RKO (cell line): Measurements from ENCODE around the gene MICA.
A peak's percentile ranks its signal among the peaks of the same experiment; 100 is the strongest.
"Not testable (repeated sequence)": the region's sequence is repeated elsewhere in the genome, so short reads cannot be mapped to it uniquely, and the experiment has no call there.

Experiments used
- DNase-seq: peaks from one replicate; pipeline ENCODE4 v3.0.0-alpha.2; 2016; ENCODE audit warnings: low spot score

Gene MICA

DNA sequence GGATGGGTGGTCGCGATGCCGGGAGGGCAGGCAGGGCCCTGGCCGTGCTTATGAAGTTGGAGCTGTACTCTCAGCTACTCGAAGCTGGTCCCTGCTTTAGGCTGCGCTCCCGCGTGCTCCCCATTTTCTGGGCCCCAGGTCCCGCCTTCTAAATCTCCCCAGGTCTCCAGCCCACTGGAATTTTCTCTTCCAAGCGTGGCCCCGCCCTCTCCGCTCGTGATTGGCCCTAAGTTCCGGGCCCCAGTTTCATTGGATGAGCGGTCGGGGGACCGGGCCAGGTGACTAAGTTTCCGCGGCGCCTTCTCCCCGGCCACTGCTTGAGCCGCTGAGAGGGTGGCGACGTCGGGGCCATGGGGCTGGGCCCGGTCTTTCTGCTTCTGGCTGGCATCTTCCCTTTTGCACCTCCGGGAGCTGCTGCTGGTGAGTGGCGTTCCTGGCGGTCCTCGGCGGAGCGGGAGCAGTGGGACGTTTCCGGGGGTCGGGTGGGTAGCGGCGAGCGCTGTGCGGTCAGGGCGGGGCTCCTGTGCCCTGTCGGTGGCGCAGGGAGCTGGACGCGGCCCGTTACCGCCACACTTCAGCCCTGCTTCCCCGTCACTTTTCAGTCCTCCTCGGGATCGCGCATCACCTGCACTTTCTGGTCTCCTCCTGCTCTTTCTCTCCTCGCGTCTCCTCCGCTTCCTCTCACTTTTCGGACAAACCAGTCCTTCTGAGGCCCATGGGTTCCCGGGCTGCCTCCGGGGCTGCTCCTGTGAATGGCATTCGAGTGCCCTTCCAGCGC is at the start of gene MICA:
Gene MICA (plus strand): TSS at position 313 of the 778 bp plus-strand sequence. CDS start 38 bp downstream, at position 351.
- peak; percentile 97 for DNase-seq

DNA sequence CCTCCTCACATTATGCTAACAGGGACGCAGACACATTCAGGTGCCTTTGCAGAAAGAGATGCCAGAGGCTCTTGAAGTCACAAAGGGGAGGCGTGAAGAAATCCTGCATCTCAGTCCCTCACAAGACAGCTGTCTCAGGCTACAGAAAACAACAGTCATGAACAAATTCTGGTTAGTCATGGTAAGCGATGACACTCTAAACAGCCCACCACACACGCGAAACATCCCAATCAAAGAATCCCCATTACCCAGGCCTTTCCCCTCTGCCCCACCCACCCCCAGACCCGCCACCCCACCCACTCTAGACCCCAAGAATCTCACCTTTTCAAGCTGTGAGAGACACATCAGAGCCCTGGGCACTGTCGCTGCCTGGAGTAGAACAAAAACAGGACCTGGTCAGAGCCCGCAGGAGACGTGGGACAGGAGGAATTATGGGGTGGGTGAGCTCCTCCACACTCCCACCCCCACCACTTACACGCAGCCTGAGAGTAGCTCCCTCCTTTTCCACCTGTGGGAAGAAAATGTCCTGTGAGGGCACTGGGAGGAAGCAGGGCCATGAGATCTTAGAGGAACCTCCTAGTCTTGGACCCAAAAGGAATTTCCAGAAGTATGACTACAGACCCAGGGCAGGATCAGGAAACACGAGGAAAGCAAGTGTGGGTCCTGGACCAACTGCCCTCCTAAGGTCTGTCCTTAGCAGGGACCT is 49.1 kb upstream of the MICA start:
- DNase-seq, result no peak

DNA sequence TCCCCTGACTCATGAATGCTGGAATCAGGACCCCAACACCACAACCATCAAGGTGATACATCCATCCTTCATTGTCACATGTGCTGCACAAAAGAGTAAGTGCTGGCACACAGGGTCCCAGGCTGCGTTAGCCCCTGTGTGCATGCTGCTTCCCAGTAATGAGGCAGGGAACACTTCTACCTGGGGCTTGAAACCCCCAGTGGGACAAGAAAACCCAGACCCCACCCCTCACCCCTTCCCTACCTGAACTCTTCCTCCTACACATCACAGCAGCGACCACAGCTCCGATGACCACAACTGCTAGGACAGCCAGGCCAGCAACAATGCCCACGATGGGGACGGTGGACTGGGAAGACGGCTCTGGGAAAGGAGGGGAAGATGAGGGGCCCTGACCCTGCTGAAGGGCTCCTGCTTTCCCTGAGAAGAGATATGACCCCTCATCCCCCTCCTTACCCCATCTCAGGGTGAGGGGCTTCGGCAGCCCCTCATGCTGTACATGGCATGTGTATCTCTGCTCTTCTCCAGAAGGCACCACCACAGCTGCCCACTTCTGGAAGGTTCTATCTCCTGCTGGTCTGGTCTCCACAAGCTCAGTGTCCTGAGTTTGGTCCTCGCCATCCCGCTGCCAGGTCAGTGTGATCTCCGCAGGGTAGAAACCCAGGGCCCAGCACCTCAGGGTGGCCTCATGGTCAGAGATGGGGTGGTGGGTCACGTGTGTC is 48.4 kb upstream of the MICA start:
- DNase-seq, result no peak

DNA sequence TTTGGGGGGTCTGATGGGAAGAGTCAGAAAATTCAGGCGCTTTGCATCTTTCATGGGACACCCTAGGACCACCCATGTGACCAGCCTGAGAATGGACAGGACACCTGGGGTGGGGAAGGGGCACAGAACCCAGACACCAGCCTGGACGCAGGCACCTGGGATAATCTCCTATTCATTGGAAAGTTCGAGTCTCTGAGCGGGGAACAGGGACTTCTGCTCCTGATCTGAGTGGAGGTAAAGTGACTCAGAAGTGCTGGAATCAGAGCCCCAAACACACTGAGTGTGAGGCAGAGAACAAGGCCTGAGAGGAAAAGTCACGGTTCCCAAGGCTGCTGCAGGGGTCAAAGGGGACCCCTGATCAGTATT is 47.8 kb upstream of the MICA start:
- DNase-seq, result no peak

DNA sequence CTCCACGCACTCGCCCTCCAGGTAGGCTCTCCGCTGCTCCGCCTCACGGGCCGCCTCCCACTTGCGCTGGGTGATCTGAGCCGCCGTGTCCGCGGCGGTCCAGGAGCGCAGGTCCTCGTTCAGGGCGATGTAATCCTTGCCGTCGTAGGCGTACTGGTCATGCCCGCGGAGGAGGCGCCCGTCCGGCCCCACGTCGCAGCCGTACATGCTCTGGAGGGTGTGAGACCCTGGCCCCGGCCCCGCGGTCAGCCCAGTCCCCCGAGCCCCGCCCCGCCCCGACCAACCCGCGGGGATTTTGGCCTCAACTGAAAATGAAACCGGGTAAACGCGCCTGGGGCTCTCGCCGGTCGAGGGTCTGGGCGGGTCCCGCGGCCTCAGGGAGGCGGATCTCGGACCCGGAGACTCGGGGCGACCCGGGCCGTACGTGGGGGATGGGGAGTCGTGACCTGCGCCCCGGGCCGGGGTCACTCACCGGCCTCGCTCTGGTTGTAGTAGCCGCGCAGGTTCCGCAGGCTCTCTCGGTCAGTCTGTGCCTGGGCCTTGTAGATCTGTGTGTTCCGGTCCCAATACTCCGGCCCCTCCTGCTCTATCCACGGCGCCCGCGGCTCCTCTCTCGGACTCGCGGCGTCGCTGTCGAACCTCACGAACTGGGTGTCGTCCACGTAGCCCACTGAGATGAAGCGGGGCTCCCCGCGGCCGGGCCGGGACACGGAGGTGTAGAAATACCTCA is 47.0 kb upstream of the MICA start:
- no peak for DNase-seq

DNA sequence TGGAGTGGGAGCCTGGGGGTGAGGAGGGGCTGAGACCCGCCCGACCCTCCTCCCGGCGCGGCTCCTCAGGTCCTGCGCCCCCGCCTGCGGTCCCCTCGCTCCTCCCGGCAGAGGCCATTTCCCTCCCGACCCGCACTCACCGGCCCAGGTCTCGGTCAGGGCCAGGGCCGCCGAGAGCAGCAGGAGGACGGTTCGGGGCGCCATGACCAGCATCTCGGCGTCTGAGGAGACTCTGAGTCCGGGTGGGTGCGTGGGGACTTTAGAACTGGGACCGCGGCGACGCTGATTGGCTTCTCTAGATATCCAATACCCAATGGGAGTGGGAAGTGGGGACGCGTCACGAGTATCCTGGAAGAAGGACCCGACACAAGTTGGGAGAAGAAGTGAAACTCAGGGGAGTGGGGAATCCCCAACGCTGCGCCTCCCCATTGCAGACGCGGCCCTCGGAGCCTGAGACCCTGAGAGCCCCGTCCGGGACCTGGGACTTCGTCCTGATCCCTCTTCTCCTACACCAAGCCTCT is 46.4 kb upstream of the MICA start, which contains the start of gene HLA-B:
Gene HLA-B (minus strand): TSS at position 234 of the 521 bp plus-strand sequence. CDS start 21 bp downstream, at position 213.
- peak; percentile 34 for DNase-seq

DNA sequence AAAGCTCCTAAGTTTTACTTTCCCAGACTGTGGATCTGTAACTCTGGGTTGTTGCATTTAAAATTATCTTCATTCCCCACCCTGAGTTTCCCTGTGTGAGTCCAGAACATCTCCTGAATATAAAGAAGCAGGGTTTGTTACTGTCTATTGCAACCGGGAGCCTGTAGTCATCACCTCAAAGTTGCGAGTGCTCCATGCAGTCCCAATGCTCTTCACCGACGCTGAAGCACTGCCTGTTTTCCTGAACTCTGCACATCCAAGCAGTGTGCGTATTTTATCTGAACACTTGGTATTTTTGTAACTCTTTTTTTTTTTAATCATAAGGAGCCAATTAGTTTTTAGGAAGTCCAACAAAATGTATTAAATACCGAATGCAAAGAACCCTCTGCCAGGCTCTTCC is 45.5 kb upstream of the MICA start:
- no peak for DNase-seq

DNA sequence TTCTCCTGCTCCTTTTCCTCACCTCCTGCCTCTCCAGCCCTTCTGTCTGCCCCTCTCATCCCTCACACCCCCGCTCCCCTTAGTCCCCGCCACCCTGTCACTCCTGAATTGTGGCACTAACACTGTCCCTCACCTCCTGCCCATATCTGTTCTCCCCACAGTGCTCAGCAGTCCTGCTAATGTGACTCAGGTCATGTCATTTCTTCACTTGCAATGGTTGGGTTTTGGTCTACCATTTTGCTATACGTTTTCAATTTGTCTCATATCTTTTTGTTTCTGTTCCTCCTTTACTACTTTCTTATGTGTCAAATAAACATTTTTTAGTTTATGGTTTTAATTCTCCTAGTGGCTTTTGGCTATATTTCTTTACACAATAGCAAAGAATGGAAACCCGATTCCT is 45.1 kb upstream of the MICA start:
- DNase-seq, result no peak

DNA sequence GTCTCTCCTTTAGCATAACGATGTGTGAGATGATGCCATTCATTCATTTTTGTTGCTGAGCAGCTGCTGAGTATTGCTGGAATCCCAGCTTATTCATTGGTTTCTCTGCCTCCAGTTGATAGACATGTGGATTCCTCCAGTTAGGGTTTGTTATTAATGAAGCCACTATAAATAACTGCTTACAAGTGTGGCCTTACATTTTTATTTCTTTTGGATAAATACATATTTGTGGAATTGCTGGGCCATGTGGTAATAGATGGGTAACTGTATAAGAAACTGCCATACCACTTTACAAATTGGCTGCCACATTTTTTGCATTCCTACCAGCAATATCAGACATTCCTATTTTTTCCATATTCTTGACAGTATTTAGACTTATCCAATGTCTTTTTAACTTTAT is 43.8 kb upstream of the MICA start:
- no peak for DNase-seq

DNA sequence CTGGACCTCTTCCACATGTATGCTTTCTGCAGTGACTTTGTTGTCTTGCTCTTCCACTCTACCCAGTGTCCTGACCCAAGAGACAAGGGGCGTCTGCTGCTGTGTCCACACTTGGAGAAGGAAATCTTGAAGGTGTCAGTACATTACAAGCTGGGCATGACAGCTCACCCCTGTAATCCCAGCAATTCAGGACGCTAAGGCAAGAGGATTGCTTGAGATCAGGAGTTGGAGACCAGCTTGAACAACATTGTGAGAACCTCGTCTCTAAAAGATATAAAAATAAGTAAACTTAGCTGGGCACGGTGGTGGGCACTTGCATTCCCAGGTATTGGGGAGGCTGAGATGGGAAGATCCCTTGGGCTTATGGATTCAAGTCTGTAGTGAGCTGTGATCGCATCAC is 40.6 kb upstream of the MICA start:
- DNase-seq, result no peak

DNA sequence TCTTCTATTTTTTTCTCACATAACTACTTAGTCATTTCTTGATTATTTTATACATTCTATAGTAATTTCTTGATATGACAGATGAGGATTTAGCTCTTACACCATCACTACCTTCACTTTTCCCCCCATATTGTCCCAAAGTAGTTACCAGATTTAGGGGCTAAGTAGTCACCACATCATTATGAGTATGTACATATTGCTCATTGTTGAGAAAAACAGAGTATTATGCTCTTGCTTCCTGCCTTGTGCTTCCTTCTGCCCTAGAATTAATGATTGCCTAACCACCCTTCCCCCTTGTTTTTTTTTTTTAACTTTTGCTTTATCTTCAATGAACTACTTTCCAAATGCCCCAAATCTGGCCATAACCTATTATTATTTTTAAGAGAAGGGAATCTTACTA is 39.6 kb upstream of the MICA start:
- DNase-seq, result no peak

DNA sequence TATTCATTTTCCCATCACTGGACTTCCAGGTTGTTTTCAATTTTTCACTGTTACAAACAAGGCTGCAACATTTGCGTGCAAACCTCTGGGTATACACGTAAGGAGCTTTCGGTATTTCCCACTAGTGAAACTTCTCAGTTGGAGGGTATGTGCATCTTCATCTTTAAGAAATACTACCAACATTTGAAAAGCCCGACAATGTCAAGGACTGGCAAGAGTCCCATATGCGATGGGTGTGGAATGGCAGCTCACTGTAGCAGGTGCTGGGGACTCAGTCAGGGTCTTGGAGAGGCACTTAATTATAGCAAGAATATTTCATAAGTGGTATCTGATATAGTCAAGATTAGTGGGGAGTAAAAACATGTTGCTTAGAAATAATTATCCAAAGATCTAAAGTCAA is 37.5 kb upstream of the MICA start:
- DNase-seq, result no peak

DNA sequence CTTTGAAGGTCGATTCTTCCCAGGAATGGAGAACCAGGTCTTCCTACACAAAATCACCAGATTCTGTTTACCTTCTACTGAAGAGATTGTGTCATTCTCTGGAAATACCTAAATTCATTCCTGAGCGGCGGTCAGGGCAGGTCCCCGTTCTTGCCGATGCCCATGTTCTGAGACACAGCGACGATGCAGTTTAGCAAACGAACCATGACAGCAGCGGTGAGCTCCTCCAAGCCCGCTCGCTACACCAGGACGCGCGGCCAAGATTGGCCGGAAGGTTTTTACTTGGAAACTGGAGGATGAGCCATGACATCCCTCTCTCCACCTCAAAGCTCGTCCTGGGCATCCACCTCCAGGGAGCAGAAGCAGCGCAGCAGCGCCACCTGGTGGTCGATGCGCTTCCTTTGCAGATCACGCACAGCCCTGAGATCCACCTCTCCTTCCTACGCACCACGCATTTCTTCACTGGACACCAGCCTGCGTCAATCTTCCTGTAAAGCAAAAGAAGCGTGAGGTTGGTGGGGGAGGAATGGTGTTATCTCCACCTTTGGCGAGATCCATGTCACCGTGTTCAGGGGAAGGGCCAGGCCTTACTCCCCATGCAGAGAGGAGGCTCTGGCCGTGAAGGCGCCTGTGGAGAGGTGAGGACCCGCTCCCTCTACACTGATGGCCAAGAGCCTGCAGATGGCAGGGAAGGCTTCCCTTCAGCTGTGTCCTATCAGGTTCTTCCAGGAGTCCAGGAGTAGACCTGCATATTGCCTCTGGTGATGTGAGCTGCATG is 36.5 kb upstream of the MICA start:
- DNase-seq, result peak; percentile 82

DNA sequence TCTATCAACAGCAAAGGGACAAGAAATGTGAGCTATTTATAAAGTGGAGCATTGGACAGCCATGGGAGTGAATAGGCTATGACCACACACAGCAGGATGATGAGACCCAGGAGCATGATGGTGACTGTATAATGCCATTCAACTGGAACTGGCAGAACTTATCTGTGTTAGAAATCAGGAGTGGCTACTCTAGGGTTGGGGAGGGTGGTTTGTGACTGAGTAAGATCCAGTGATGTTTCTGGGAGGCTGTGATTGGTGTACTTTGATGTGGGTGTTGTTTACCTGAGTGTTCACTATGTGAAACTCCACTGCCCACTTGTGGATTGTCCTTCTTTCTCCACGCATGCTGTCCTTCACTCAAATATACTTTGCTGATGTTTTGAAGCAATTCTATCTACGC is 34.9 kb upstream of the MICA start:
- DNase-seq, result peak; percentile 5

DNA sequence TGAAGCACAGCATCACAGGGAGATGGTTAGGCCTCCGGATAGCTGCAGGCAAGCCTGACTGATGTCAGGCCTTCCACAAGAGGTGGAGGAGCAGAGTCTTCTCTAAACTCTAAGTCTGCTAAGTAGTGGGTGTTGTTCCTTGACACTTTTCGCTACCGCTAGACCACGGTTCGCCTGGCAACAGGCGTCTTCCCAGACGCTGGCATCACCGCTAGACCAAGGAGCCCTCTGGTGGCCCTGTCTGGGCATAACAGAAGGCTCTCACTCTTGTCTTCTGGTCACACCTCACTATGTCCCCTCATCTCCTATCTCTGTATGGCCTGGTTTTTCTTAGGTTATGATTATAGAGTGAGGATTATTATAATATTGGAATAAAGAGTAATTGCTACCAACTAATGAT is 29.3 kb upstream of the MICA start:
- DNase-seq, result not testable (repeated sequence)

DNA sequence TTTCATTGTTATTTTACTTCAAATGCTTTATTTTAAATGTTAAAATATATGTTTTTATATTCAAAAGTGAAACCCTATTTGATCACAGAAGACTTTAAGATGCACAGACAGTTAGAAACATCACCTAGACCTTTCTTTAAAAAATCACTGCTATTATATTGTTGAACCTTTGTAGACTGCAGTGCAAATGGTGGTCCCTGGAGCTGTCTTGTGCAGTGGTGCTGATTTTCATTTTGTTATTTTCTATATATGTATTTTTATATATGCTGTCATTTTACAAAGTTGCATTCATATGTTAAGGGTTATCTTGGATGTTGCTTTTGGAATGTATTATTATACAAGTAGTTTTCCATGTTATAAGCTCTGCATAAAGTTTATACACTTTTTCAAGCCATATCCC is 27.7 kb upstream of the MICA start:
- DNase-seq, result no peak

DNA sequence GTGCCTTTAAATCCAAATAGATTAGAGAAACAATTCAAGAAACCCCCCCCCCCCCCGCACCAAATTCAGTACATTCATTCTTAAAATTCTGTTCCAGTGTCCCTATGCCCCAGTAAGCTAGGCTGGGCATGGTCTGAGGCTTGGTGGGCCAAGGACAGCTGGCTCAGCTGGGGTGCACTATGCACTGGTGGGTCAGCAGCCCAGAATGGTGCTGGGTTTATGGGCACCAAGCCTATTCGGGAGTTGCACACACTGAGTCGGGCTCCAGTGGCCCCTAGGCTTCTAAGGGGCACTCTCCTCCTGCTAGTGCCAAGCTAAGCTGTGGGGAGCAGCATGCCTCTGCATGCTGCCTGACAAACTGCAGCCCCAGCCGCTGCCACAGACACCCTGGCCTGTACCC is 26.4 kb upstream of the MICA start:
- DNase-seq, result no peak

DNA sequence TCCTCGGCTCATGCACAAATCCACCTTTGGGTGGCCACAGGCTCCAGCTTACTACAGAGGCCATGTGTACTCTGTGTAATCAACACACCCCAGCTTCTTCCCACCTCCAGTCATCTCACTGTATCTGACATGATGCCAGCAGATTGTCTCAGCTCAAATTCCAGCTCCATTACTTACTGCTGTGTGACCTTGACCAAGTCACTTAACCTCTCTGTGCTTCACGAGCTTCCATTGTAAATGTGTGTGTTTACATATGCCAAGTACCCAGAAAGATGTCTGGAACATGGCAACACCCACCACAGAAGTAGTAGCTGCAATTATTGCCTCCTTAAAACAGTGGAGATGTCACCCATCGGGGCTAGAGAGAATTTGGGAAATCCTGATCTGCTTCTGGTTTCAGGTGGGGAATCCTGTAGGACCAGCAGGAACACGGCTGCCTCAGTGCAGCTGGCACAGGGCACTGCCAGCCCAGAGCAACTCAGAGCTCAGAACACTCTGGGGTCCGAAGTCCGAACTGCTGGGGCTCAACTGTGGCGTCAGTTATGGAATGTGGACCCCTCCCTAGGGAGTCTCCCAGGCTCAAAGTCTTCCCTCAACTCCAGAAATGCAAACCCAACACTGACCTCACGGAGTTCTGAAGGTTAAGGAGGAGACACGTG is 25.2 kb upstream of the MICA start:
- DNase-seq, result peak; percentile 27

DNA sequence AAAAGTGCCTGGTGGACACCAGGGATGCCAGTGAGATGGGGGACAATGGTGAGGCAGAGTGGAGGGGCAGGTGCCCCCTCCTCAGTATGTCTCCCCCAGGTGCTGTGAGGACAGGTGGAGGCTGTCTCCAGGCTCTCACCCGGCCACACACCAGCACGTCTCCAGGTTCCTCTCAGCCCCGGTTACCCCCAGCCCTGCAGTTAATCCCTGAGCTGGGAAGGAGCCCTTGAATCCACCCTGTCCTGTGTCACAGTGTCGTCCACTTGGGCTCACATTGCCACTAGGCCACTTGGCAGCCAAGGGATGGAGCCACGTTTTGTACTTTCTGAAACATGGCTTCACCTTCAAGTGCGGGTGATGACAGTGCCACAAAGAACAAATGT is 24.7 kb upstream of the MICA start:
- DNase-seq, result no peak

DNA sequence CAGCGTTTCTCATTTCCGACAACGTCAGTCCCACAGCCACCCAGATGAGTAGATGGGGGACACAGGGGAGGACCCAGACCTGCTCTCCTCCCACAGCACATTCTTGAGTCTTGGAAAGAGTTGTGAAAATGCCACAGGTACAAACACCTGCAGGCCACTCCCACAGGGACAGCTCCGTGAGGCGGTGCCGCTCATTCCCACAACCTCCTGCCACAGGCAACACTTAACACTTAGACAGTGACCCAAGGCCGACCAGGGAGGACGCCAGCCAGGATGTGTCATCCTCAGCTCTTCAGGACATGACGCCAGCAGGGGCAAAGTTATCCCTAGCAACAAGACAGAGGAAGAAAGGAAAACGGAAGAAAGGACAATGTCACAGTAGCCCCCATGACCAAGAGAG is 23.5 kb upstream of the MICA start:
- no peak for DNase-seq

DNA sequence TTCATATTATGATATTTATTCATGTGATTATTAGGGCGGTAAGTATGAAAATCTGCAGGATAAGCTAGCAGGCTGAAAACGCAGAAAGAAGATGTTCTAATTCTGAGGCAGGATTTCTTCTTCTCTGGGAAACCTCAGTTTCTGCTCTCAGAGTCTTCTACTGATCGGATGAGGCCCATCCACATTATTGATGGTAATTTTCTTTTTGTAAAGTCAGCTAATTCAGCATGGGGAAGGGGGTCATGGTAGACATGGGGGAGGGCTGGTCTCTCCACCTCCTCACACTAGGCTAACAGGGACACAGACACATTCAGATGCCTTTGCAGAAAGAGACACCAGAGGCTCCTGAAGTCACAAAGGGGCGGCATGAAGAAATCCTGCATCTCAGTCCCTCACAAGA is 21.7 kb upstream of the MICA start:
- DNase-seq, result no peak
